NB4 (cell line): ENCODE results near the gene PLAAT2.

Source experiments
- MYC ChIP-seq: IDR thresholded peaks from 2 replicates; pipeline ENCODE4 v1.6.1; 2011; ENCODE audit warnings: low read depth, low read length
- POLR2A ChIP-seq: IDR thresholded peaks from 2 replicates; pipeline ENCODE4 v1.6.1; 2011; ENCODE audit warnings: mild to moderate bottlenecking; ENCODE audit not compliant: insufficient read length; ENCODE audit errors: extremely low read depth
- TF ChIP-seq, protein P1 (sequence below): IDR thresholded peaks from one replicate; pipeline ENCODE4 v1.5.1; 2012; ENCODE audit warnings: low read depth, low read length
- TF ChIP-seq, protein P2 (sequence below): IDR thresholded peaks from 2 replicates; pipeline ENCODE4 v1.6.1; 2011; ENCODE audit warnings: low read depth, low read length

DNA sequence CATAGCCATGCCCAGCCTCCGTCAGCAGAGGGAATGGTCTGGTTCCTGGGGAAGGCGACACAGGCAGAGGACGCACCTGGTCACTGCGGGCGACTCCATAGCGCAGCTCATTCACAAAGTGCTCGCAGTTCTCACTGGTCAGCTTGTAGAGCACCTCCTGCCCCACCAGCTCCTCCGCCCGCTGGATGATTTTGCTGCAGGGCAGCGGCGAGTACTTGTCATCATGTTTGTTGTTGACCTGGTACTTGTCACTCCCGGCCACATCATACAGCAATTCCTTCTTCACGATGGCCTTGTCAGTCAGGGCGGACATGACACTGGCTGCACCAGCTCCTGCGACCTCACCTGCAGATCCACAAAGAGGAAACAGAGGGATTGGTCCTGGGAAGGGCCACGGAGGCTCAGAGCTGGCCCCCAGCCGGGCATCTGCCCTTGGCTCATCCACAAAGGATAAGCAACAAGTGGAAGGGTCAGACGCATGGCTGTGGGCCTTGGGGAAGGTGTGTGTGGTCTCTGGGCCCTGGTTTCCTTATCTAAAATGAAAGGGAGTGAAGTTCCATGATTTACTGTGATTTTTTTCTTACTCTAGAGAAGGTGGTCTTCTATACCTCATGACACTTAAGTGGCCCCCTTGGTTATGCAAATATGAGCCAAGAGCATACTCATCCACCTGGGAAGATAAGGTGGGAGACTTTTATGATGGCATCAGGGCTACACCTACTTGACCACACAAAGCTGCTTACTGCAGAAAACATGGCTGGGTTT, 27.0 kb upstream of the PLAAT2 start:
- TF ChIP-seq POLR2A (no peak), MYC (no peak)
- TF ChIP-seq, protein P1, sequence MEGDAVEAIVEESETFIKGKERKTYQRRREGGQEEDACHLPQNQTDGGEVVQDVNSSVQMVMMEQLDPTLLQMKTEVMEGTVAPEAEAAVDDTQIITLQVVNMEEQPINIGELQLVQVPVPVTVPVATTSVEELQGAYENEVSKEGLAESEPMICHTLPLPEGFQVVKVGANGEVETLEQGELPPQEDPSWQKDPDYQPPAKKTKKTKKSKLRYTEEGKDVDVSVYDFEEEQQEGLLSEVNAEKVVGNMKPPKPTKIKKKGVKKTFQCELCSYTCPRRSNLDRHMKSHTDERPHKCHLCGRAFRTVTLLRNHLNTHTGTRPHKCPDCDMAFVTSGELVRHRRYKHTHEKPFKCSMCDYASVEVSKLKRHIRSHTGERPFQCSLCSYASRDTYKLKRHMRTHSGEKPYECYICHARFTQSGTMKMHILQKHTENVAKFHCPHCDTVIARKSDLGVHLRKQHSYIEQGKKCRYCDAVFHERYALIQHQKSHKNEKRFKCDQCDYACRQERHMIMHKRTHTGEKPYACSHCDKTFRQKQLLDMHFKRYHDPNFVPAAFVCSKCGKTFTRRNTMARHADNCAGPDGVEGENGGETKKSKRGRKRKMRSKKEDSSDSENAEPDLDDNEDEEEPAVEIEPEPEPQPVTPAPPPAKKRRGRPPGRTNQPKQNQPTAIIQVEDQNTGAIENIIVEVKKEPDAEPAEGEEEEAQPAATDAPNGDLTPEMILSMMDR, result no peak
- TF ChIP-seq, protein P2, sequence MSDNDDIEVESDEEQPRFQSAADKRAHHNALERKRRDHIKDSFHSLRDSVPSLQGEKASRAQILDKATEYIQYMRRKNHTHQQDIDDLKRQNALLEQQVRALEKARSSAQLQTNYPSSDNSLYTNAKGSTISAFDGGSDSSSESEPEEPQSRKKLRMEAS, result no peak
